K562 (cell line): ENCODE data around the gene ETNK2. TPM values are rescaled to one million over a fixed set of nuclear protein-coding genes. Genes with fewer than 3 reads are reported as not detected.

Experiments used
- ATF1 ChIP-seq, 2 experiments: fragments of 450-650 bp in 1 of 2; IDR thresholded peaks; 2 replicates each; pipeline ENCODE4 v1.6.1; 2016; ENCODE audit warnings: missing compliant biosample characterization in 1 of 2, missing genetic modification characterization in 1 of 2
- EGR1 ChIP-seq: fragments of 450-650 bp; conservative IDR thresholded peaks from 2 replicates; pipeline ENCODE4 v1.6.1; 2017; ENCODE audit warnings: mild to moderate bottlenecking
- MAZ ChIP-seq, 2 experiments: fragments of 450-650 bp in 1 of 2; sonication (generic) in 1 of 2; formaldehyde crosslinking; IDR thresholded peaks in 1 of 2; conservative IDR thresholded peaks in 1 of 2; 2 replicates each; pipeline versions ENCODE4 v1.4.0 to v1.5.0; 2020; ENCODE audit warnings: mild to moderate bottlenecking in 1 of 2, missing genetic modification reagents in 1 of 2
- VEZF1 ChIP-seq: fragments of 200-800 bp; sonication (Bioruptor generic); IDR thresholded peaks from 2 replicates; pipeline ENCODE4 v1.6.1; 2017; ENCODE audit warnings: missing genetic modification characterization, missing compliant biosample characterization
- WHSC1 ChIP-seq: IDR thresholded peaks from one replicate; pipeline ENCODE4 v1.6.1; 2012; ENCODE audit warnings: low read length, control low read depth, inconsistent platforms
- ZBTB7A ChIP-seq: IDR thresholded peaks from 2 replicates; pipeline ENCODE4 v1.6.1; 2011; ENCODE audit warnings: low read depth, mild to moderate bottlenecking, low read length, moderate library complexity, borderline replicate concordance; ENCODE audit not compliant: control insufficient read depth
- ZFX ChIP-seq: sonication (generic); formaldehyde crosslinking; IDR thresholded peaks from 2 replicates; pipeline ENCODE4 v1.8.0; 2022; ENCODE audit warnings: mild to moderate bottlenecking, missing genetic modification reagents, moderate library complexity
- ZNF707 ChIP-seq: fragments of 250-450 bp; sonication (Bioruptor Pico); conservative IDR thresholded peaks from 2 replicates; pipeline ENCODE4 v1.8.0; 2022; ENCODE audit warnings: inconsistent platforms, mild to moderate bottlenecking, moderate library complexity
- polyA plus RNA-seq, 8 experiments: library from polyadenylated mRNA; depleted of rRNA in 4 of 8; stranded (reverse) in 5 of 8; unstranded in 3 of 8; fragments of >200 nt; fragmentation: Nextera tagmentation in 2 of 8; fragmentation: Illumina TruSeq in 1 of 8; extraction: Ambion mirVana in 2 of 8; extraction: Trizol in 1 of 8; gene quantifications; 2 replicates each; pipeline versions ENCODE4 v1.2.1 to v1.2.3, GENCODE V29; 2011 to 2014; ENCODE audit warnings: inconsistent platforms in 1 of 8, missing spikeins in 1 of 8
- total RNA-seq, 7 experiments: library from RNA; depleted of rRNA in 6 of 7; stranded (reverse); fragments of >200 nt in 6 of 7; fragmentation: Illumina TruSeq in 2 of 7; extraction: Trizol in 2 of 7; gene quantifications; 2 replicates each; pipeline versions ENCODE4 v1.2.1 to v1.2.3, GENCODE V29; 2011 to 2021; ENCODE audit warnings: low replicate concordance in 1 of 7
- TF ChIP-seq, protein P1 (sequence below): IDR thresholded peaks from 3 replicates; pipeline ENCODE4 v1.6.1; 2011; ENCODE audit warnings: borderline replicate concordance, mild to moderate bottlenecking, moderate library complexity; ENCODE audit not compliant: insufficient read length; ENCODE audit errors: extremely low read depth

The ETNK2 gene
- total and polyA plus RNA-seq, 9 of the 15 experiments (the other 6 are each of a cell fraction or from before 2014, with no cell fraction given): 0.03 to 0.38 (median 0.13) TPM; not detected in 4

DNA sequence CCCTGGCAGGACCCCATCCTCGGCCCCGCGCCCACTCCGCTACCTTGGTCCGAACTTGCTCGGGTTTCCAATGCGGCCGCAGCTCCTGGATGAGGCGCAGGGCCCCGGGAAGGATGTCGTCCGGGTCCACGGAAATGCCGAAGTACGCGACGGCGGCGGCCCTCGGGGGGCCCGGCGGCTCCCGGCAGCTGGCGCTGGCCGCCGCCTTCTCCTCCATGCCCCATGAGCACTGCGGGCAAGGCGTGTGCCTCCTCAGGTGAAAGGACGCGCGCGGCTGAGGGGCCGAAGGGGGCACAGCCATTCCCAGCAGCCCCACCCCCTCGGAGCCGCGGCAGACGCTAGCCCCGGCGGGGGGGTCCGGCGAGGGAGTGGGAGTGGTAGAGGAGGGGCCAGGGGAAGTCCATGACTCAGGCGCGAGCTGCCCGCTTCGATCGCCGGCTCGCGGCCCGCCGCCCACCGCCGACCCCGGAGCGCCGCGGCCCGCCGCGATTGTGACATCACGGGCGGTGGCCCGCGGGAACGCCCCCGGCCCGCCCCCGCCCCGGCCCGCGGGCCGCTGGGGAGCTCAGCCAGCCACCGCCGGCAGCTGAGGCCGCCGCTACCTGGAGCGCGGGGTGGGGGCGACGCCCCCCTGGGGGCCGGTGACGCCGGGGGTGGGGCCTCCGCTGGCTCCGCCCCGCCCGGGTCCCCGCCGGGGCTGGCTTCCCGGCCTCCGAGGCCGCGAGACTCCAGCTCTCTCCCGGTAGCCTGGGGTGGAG, at the start of gene ETNK2 (continued):
- TF ChIP-seq, protein P1, sequence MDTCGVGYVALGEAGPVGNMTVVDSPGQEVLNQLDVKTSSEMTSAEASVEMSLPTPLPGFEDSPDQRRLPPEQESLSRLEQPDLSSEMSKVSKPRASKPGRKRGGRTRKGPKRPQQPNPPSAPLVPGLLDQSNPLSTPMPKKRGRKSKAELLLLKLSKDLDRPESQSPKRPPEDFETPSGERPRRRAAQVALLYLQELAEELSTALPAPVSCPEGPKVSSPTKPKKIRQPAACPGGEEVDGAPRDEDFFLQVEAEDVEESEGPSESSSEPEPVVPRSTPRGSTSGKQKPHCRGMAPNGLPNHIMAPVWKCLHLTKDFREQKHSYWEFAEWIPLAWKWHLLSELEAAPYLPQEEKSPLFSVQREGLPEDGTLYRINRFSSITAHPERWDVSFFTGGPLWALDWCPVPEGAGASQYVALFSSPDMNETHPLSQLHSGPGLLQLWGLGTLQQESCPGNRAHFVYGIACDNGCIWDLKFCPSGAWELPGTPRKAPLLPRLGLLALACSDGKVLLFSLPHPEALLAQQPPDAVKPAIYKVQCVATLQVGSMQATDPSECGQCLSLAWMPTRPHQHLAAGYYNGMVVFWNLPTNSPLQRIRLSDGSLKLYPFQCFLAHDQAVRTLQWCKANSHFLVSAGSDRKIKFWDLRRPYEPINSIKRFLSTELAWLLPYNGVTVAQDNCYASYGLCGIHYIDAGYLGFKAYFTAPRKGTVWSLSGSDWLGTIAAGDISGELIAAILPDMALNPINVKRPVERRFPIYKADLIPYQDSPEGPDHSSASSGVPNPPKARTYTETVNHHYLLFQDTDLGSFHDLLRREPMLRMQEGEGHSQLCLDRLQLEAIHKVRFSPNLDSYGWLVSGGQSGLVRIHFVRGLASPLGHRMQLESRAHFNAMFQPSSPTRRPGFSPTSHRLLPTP: no peak
- TF ChIP-seq ZBTB7A: peak; percentile 90
- TF ChIP-seq MAZ (CRISPR knock-in tag; conservative IDR thresholded peaks at IDR 0.05 in 1 of 2, IDR thresholded peaks at IDR 0.05 in 1 of 2): 0 out of 4 replicates have a peak, but pooled peaks of 1 of the 2 experiments have one; percentile 53
- peak; percentile 78 for TF ChIP-seq VEZF1 (CRISPR knock-in tag)
- TF ChIP-seq ZFX (CRISPR knock-in tag): peak; percentile 23; the same call in 1 of the 2 replicates
- 0 out of 2 replicates have a peak, but pooled peaks have one; percentile 12 for TF ChIP-seq EGR1
- TF ChIP-seq ZNF707 (CRISPR knock-in tag): no peak
- TF ChIP-seq ATF1 (CRISPR knock-in tag; IDR thresholded peaks at IDR 0.05): no peak
- 0 out of 2 replicates have a peak, but pooled peaks have one; percentile 12 for TF ChIP-seq ATF1 (tag; IDR thresholded peaks at IDR 0.05)
- no peak for TF ChIP-seq WHSC1
